ENCODE results near the gene ODAD3.
"Not testable (repeated sequence)": the region's sequence is repeated elsewhere in the genome, so short reads cannot be mapped to it uniquely, and the experiment has no call there.

Gene ODAD3

GRCh38 chr19:11460207-11460606, 25.3 kb upstream of the ODAD3 start:
- no peak for DNase-seq (ENCODE audit: low read depth in 2 of 2)

DNA sequence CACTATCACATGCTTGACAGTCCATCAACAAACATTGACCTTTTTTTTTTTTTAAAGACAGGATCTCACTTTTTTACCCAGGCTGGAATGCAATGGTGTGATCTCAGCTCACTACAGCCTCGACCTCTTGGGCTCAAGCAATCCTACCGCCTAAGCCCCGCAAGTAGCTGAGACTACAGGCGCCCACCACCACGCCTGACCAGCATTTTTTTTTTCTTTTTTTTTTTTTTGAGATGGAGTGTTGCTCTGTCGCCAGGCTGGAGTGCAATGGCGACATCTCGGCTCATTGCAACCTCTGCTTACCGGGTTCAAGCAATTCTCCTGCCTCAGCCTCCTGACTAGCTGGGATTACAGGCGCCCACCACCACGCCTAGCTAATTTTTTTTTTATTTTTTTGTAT, 24.0 kb upstream of the ODAD3 start:
- DNase-seq (ENCODE audit: low read depth in 2 of 2) = not testable (repeated sequence)

DNA sequence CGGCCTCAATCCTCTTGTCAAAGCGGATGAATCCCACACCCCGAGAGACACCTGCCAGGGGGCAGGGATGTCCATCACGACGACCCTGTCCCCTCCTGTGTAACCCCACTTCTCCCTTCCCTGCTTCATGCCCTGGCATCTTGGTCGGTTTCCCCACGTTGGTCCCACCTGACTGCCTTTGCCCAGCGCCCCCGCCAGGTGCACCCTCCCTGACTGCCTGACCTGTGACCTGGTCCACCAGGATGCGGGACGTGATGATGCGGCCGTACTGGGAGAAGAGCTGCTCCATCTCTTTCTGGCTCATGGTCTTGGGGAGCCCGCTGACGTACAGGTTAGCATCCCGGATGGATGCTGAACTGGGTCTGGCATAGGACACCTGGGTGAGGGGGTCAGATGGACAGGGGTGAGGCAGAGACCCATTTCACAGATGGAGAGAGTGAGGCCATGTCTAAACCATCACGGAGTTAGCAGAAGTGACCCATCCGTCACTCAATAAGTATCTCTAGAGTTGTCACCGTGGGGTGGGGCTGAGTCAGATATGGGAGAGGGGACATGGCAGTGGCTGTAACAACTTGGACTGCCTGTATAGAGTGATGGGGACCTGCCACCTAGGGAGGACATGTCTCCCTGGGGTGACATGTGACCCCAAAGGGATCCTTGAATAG, 23.4 kb upstream of the ODAD3 start:
- DNase-seq (ENCODE audit: low read depth in 2 of 2) = no peak

DNA sequence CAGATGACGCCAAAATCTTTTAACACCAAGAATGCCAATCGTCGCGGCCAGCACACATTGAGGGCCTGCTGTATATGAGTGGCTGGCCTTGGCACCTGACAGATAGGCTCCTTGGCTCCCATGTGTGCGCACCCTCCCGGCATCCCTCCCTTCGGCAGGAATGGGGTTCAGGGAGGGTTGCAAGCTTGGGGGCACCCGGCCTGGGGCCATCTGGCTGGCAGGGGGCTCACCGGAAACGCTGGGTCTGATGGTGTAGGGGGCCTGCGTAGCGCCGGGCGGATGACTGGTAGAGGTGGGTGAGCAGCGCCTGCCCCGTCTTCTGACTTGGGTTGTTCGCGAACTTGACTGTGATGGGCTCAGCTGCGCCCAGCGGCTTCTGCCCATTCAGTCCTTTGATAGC, 22.9 kb upstream of the ODAD3 start:
- no peak for DNase-seq (ENCODE audit: low read depth in 2 of 2)

DNA sequence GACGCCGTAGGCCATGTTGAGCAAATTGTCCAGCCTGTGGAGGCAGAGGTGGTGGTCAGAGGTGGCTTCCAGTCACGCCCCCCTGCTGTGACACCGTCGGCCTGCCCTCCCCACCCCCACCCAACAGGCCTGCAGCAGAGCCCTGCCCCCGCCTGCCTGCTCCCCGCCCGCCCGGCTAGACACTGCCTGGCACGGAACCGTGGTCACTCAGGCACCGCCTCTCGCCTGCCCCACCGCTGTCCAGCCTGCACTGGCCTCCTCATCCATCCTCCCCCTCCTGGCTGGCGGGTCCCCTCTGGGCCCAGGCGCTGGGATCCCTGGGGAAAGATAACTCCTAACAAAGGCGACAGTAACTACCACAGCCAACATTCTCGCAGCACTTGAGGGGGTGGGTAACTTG, 22.2 kb upstream of the ODAD3 start:
- DNase-seq (ENCODE audit: low read depth in 2 of 2) = no peak

GRCh38 chr19:11456659-11457058, 21.7 kb upstream of the ODAD3 start:
- DNase-seq (ENCODE audit: low read depth in 2 of 2) = no peak

GRCh38 chr19:11455233-11455554, 20.3 kb upstream of the ODAD3 start:
- not testable (repeated sequence) for DNase-seq (ENCODE audit: low read depth in 2 of 2)

DNA sequence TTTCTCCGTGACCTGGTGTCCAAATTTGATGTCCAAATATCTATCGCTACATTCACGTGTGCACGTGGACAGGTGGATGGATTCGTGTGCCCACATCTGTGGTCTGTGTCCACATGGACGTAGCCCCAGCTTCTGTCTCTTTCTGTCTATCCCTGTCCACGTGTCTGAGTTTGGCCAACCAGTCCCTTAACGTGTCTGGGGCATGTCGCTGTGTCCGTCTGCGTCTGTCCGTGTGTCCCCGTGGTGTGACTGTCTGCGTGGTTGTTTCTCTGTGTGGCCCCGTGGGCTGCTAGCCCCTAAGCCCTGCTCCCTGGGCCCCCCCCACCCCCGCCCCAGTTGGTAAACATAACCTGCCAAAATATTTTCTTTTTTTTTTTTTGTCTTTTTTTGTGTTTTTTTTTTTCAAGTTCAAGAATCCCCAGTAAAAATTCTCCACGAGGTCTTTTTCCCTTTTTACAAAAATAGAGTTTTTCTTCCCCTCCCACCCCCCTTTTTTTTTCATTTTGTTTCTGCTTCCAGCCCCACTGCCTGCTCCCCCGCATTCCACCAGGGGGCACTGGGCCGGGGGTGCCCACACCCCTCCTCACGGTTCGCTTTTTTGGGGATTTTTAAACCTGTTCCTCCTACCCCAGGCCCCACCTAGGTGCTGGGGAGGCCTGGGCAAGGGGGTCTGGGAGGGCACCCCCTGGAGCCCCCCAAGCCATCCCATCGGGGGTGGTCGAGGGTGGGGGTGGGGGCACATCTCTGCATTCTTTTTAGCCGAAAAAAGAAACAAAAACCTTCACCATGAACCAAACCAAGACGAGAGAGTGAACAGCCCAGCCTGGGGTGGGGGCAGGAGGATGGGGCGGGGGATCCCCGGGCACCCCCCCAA, 18.8 kb upstream of the ODAD3 start:
- peak in 1 of 2 donors; percentile 12 for DNase-seq (ENCODE audit: low read depth in 2 of 2)

- DNase-seq (ENCODE audit: low read depth in 2 of 2) = no peak
These were observed 17.8 kb upstream of the ODAD3 start for GRCh38 chr19:11452620-11453310.

- no peak for DNase-seq (ENCODE audit: low read depth in 2 of 2)
These were observed 17.1 kb upstream of the ODAD3 start for GRCh38 chr19:11451871-11452619.

- no peak for DNase-seq (ENCODE audit: low read depth in 2 of 2)
These were observed 16.5 kb upstream of the ODAD3 start for GRCh38 chr19:11451327-11451870.

DNA sequence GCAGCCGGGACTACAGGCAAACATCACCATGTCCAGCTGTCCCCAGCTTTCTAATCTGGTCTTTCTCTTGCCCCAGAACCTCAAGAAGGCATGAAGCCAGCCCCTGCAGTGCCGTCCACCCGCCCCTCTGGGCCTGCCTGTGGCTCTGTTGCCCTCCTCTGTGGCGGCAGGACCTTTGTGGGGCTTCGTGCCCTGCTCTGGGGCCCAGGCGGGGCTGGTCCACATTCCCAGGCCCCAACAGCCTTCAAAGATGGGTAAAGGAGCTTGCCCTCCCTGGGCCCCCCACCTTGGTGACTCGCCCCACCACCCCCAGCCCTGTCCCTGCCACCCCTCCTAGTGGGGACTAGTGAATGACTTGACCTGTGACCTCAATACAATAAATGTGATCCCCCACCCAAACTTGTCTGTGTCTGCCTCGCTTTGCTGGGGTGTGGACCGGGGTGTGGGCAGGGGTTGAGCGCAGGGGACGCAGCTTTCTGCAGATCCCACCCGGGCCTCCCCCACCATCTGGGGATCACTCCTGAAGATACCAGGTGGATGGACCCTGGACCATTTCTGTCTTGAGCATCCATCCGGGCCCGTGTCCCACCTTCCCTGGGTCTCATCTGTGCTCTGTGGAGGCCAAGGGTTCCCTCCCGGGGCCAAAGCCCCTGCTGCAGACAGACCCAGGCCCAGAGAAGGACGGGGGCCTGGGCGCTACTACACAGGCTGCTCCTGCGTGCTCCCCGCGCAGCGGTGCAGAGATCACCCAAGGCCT, 15.8 kb upstream of the ODAD3 start:
- no peak for DNase-seq (ENCODE audit: low read depth in 2 of 2)

DNA sequence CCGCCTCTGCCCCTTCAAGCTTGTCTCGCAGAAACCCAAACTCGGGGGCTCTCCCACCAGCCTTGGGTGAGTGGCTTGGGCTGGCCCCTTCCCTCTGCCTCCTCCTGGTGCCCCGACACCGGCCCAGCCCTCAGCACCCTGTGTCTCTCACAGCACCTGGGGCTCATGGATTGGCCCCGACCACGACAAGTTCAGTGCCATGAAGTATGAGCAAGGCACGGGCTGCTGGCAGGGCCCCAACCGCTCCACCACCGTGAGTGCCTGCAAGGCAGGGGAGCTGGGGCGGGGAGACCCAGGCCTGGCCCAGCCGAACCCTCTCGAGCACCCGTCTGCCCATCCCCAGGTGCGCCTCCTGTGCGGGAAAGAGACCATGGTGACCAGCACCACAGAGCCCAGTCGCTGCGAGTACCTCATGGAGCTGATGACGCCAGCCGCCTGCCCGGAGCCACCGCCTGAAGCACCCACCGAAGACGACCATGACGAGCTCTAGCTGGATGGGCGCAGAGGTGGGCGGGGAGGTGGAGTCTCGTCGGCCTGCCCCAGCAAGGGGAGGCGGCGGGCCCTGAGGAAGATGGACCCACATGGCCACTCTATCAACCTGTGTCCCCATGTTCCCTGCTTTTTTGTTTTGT, 14.1 kb upstream of the ODAD3 start:
- no peak for DNase-seq (ENCODE audit: low read depth in 2 of 2)

DNA sequence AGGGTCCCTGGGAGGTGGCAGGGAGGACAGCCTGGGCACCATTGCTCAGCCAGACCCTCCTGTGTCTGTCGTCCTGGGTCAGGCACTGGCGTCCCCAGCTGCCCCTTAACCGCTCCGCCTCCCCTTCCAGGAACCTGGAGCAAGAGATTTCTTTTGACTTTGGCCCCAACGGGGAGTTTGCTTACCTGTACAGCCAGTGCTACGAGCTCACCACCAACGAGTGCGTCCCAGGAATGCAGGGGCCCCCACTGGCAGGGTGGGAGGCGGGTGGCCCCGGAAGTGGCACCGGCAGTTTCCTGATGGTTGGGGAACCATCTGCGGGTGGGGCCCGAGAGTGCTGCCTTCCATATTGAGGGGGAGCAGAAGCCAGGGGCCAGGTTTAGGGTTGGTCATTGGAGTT, 13.5 kb upstream of the ODAD3 start:
- no peak for DNase-seq (ENCODE audit: low read depth in 2 of 2)

- DNase-seq (ENCODE audit: low read depth in 2 of 2) = no peak
These were observed 12.7 kb upstream of the ODAD3 start for GRCh38 chr19:11447347-11448262.

GRCh38 chr19:11446652-11447301, 11.9 kb upstream of the ODAD3 start:
- peak; percentile 29 to 47 for DNase-seq (ENCODE audit: low read depth in 2 of 2)

DNA sequence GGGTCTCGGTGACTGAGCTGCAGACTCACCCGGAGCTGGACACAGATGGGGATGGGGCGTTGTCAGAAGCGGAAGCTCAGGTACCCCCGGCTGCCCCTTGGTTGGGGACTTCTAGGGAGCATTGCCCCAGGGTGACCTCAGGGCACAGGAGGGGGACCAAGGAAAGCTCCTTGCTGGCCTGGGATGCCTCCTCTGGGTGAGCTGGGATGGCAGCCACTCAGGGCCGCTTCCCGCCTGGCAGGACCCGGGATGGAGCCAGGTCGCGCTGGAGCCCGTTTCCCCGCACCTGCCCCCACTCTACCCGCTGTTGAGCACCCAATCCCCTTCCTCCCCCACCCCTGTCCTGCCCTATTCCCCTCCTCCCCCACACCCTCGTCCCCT, 11.3 kb upstream of the ODAD3 start:
- DNase-seq (ENCODE audit: low read depth in 2 of 2) = no peak

DNA sequence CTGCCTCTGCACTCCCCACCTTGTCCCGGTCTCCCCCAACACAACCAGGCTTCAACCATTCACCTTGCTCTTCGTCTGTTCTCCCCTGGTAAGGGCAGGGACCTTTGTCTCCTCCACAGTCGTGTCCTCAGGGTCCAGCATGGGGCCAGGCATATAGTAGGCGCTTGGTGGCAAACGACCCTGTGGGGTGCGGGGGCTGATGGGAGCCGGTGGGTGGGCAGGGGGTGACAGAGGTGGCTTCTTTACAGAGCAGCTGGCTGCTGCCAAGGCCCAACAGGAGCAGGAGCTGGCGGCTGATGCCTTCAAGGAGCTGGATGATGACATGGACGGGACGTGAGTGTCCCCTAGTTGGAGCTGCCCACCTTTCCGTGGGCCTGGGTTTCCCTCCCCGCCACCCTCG, 10.2 kb upstream of the ODAD3 start:
- DNase-seq (ENCODE audit: low read depth in 2 of 2) = no peak

DNA sequence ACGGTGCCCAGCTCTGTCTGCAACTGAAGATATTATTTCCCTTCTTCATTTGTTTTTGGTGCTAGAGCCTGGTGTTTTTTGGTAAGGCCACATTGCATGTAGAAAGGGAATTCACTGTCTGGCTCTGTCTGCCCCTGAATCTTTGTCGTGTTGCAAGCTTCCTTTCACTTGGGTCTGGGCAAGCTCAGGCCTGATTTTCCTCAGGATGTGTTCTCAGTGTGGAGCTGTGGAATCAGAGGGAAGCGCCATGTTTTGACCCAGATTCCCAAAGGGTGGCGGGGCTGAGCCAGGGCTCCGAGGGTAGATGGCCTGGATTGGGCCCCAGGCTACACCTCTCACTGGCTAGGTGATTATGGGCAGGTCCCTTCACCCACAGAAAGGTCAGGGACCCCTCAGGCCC, 9.1 kb upstream of the ODAD3 start:
- no peak for DNase-seq (ENCODE audit: low read depth in 2 of 2)
